C4-2B (cell line): Measurements from ENCODE around the gene PFAS.

Experiments used
- ZFX ChIP-seq: fragments of 450-650 bp; IDR thresholded peaks from 2 replicates; pipeline ENCODE4 v1.6.1; 2017
- TF ChIP-seq, protein P1 (sequence below): fragments of 450-650 bp; conservative IDR thresholded peaks from 2 replicates; pipeline ENCODE4 v1.5.1; 2017; ENCODE audit warnings: mild to moderate bottlenecking

DNA sequence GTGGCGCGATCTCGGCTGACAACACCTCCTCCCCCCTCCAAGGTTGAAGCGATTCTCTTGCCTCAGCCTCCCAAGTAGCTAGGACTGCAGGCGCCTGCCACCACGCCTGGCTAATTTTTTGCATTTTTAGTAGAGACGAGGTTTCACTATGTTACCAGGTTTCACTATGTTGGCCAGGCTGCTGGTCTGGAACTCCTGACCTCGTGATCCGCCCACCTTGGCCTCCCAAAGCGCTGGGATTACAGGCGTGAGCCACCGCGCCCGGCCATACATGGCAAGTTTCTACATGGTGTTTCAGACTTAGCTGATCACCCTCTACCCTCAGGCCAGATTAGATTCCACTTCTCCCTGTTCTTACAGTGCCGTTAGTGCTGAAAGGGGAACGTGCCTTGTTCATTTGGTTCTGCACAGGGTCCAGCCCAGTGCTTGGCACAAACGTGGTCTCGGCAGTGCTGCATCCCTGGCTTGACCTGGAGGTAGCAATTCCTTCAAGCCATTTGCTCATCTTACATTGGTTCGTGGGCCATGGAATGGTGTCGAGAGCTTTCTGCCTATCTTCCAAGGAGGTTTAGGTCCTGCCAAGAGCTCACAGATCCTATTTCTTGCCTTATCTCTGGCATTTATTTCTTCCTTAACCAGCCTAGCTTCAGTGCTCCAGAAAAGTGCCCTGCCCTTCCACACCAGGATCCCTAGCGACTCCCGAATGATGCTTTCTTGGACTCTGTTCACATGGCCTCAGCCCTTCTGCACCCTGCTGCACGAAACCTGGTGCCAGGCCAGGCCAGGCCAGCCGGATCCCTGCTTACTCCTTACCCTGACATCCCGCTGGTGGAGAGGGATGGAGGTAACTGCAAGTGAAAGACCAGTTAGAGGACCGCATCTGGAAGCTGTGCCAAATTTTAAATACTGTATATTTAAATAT lies 23.9 kb upstream of the PFAS start:
- TF ChIP-seq, protein P1, sequence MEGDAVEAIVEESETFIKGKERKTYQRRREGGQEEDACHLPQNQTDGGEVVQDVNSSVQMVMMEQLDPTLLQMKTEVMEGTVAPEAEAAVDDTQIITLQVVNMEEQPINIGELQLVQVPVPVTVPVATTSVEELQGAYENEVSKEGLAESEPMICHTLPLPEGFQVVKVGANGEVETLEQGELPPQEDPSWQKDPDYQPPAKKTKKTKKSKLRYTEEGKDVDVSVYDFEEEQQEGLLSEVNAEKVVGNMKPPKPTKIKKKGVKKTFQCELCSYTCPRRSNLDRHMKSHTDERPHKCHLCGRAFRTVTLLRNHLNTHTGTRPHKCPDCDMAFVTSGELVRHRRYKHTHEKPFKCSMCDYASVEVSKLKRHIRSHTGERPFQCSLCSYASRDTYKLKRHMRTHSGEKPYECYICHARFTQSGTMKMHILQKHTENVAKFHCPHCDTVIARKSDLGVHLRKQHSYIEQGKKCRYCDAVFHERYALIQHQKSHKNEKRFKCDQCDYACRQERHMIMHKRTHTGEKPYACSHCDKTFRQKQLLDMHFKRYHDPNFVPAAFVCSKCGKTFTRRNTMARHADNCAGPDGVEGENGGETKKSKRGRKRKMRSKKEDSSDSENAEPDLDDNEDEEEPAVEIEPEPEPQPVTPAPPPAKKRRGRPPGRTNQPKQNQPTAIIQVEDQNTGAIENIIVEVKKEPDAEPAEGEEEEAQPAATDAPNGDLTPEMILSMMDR, result no peak
- TF ChIP-seq ZFX, result no peak
